RKO (cell line): ENCODE data around the gene LRP1.

Source experiments
- DNase-seq: peaks from one replicate; pipeline ENCODE4 v3.0.0-alpha.2; 2016; ENCODE audit warnings: low spot score

Gene LRP1

GRCh38 chr12:57154804-57155434, 26.6 kb downstream of the LRP1 start:
- no peak for DNase-seq

GRCh38 chr12:57156701-57157403, 28.6 kb downstream of the LRP1 start:
- DNase-seq: no peak

- DNase-seq: no peak
Observed at GRCh38 chr12:57157588-57158173, 29.4 kb downstream of the LRP1 start.

GRCh38 chr12:57158186-57158585, 29.9 kb downstream of the LRP1 start:
- no peak for DNase-seq

- no peak for DNase-seq
Observed at GRCh38 chr12:57158665-57159064, 30.4 kb downstream of the LRP1 start.

- DNase-seq: no peak
Observed at GRCh38 chr12:57159311-57159710, 31.0 kb downstream of the LRP1 start.

- no peak for DNase-seq
Observed at GRCh38 chr12:57160040-57160439, 31.8 kb downstream of the LRP1 start.

GRCh38 chr12:57160741-57161140, 32.5 kb downstream of the LRP1 start:
- no peak for DNase-seq

GRCh38 chr12:57161491-57161890, 33.2 kb downstream of the LRP1 start:
- no peak for DNase-seq

- DNase-seq: no peak
Observed at GRCh38 chr12:57162553-57163125, 34.4 kb downstream of the LRP1 start.

- no peak for DNase-seq
Observed at GRCh38 chr12:57164454-57164853, 36.2 kb downstream of the LRP1 start.

- no peak for DNase-seq
Observed at GRCh38 chr12:57164966-57165625, 36.8 kb downstream of the LRP1 start.

- DNase-seq: no peak
Observed at GRCh38 chr12:57165741-57166140, 37.5 kb downstream of the LRP1 start.

- peak; percentile 57 for DNase-seq
Observed at GRCh38 chr12:57166971-57167371, 38.7 kb downstream of the LRP1 start.

- no peak for DNase-seq
Observed at GRCh38 chr12:57168058-57168457, 39.8 kb downstream of the LRP1 start.

- no peak for DNase-seq
Observed at GRCh38 chr12:57169046-57169795, 40.9 kb downstream of the LRP1 start.

- DNase-seq: no peak
Observed at GRCh38 chr12:57169969-57170368, 41.7 kb downstream of the LRP1 start.

- no peak for DNase-seq
Observed at GRCh38 chr12:57170408-57170807, 42.1 kb downstream of the LRP1 start.

- no peak for DNase-seq
Observed at GRCh38 chr12:57170927-57171326, 42.6 kb downstream of the LRP1 start.

- DNase-seq: no peak
Observed at GRCh38 chr12:57171668-57172067, 43.4 kb downstream of the LRP1 start.

GRCh38 chr12:57173089-57173488, 44.8 kb downstream of the LRP1 start:
- DNase-seq: no peak

GRCh38 chr12:57173683-57174082, 45.4 kb downstream of the LRP1 start:
- DNase-seq: no peak
